Measurements from ENCODE around the gene CEP120.

DNA sequence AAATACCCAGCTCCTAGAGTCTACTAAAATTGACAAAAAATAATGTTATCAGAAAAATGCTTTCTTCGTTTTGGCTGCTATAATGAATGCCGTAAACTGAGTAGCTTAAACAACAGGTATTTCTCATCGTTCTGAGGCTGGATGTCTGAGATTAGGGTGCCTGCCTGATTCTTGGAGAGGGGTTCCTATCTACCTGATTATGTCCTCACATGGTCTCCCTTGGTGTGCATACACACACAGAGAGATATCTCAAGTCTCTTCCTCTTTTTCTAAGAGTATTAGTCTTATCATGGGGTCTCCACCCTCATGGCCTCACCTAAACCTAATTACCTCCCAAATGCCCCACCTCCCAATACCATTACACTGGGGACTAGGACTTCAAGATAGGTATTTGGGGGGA, 48.2 kb upstream of the CEP120 start:
- TF ChIP-seq EZH2 (IDR thresholded peaks at IDR 0.05; ENCODE audit: insufficient read depth, poor library complexity, severe bottlenecking) (no peak), EZH2phosphoT487 (IDR thresholded peaks at IDR 0.05; ENCODE audit: insufficient read depth, low read depth) (no peak)
